Measurements from ENCODE around the gene DHRS7.

DHRS7 gene

GRCh38 chr14:60164712-60165546 is at the start of gene DHRS7:
Gene DHRS7, minus strand, starts transcription at chr14:60165398. Its CDS starts 89 bp downstream, at chr14:60165309.
- DNase-seq (ENCODE audit: low spot score): peak; percentile 90
- peak; percentile 78 for TF ChIP-seq CTCF (IDR thresholded peaks at IDR 0.05; ENCODE audit: borderline replicate concordance, control extremely low read depth, extremely low read depth, insufficient read depth, missing control alignments)
- in situ Hi-C loops (cut with MboI; ENCODE audit: low sequenced_read_pairs, unreplicated experiment): no loop called here

DNA sequence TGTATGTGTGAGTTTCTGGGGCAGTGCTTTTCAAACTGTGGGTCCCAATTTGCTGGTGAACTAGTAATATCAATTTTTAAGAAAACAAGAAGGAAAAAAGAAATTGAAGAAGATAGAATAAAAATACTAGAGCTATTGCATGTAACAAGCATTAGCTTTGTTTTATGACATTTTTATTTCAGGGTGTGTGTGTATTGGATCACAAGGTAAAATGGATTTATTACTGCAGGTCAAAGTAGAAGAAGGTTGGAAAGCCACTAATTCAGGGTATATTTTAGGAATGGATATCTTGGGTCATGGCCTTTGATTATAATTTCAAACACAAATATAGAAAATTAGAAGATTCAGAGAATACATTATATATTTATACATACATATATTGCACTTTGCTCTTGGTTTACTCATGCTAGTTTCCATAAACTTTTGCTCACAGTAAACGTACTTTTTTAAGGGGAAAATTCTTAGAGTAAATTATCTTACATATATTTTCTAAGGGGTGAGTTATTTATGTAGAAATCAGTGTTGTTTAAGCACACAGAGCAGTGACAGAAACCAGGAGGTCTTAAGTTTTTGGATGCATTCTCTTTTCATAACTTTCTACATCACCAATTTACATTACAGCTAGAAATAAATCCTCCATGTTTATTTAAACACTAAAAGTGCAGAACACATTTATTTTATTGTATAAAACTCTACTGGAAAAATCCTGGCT is 49.4 kb upstream of the DHRS7 start:
- in situ Hi-C loops (cut with MboI; ENCODE audit: low sequenced_read_pairs, unreplicated experiment): no loop called here
- DNase-seq (ENCODE audit: low spot score): no peak
- no peak for TF ChIP-seq CTCF (IDR thresholded peaks at IDR 0.05; ENCODE audit: borderline replicate concordance, control extremely low read depth, extremely low read depth, insufficient read depth, missing control alignments)

DNA sequence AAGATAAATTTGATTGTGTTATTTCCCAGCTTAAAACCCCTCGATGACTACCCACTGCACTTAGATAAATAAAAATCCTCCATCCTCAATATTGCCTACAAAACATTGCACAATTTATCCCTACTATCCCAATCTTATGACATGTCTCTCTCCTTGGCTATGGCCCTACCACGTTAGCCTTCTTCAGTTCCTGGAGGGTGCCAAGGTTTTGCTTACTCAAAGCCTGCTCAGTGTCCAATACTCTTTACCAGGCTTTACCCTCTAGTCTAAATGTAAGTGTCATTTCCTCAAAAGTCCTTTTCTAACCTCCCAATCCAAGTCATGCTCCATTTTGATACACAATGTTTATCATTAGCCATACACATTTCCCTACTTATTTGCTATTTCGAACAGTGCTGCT is 48.8 kb upstream of the DHRS7 start:
- TF ChIP-seq CTCF (IDR thresholded peaks at IDR 0.05; ENCODE audit: borderline replicate concordance, control extremely low read depth, extremely low read depth, insufficient read depth, missing control alignments): no peak

DNA sequence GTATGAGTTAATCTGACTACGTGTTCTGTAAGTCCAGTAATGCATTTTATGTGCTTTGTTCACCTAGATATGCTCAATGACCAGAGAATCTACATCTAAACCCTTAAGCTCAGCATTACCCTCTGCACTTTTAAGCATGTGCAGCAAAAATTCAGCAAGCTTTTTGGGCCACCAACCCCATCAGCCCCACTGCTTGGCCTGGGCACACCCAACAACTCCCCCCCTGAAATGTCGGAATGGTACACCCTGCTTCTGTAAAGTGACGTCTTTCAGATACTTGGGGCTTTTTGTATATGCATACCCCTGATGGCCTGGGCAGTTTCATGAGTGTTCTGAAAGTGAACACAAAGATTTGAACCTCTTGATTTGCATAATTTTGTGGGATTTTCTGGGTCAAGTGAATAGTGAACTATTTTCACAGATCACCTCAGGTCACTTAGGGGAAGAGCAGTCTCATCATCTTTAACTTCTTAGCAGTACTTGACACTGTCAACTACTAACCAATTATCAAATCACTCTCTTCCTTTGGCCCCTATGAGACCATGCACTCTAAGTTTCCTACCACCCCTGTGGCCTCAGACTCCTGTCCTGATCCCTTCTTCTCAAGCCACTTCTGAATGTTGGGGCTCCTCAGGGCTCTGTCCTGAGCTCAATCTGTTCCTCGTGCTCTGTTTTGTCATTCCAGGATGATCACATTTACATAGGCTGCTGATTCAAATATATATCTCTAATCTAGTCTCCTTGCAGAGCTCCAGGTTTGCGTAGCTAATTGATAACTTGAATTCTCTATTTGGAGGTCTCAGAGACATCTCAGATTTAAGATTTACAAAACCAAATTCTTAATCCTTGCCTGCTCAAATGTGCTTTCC is 47.5 kb upstream of the DHRS7 start:
- peak; percentile 41 for DNase-seq (ENCODE audit: low spot score)
- in situ Hi-C loops (cut with MboI; ENCODE audit: low sequenced_read_pairs, unreplicated experiment): no loop called here
- TF ChIP-seq CTCF (IDR thresholded peaks at IDR 0.05; ENCODE audit: borderline replicate concordance, control extremely low read depth, extremely low read depth, insufficient read depth, missing control alignments): no peak

More for the DNA sequence above, 48.8 kb upstream of the DHRS7 start:
- no peak for DNase-seq (ENCODE audit: low spot score)
- in situ Hi-C loops (cut with MboI; ENCODE audit: low sequenced_read_pairs, unreplicated experiment): no loop called here

DNA sequence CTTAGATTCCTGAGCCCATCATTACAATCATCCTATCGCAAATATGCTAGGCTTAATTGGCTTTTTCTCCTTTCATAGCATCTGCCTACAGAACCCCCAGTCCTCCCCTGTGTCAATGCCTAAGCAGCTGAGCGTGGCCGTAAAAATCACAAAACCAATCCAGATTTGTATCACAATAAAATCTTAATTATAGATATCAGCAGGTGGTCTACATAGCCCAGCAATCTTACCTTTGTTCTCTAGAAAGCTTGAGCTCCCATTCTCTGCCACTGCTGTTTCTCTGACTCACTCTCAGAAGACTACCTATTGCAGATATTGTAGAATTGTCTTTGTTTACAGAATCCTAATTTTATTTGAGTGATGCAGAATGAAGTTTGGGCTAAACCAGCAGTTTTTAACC is 46.0 kb upstream of the DHRS7 start:
- in situ Hi-C loops (cut with MboI; ENCODE audit: low sequenced_read_pairs, unreplicated experiment): no loop called here
- TF ChIP-seq CTCF (IDR thresholded peaks at IDR 0.05; ENCODE audit: borderline replicate concordance, control extremely low read depth, extremely low read depth, insufficient read depth, missing control alignments): no peak
- DNase-seq (ENCODE audit: low spot score): no peak

DNA sequence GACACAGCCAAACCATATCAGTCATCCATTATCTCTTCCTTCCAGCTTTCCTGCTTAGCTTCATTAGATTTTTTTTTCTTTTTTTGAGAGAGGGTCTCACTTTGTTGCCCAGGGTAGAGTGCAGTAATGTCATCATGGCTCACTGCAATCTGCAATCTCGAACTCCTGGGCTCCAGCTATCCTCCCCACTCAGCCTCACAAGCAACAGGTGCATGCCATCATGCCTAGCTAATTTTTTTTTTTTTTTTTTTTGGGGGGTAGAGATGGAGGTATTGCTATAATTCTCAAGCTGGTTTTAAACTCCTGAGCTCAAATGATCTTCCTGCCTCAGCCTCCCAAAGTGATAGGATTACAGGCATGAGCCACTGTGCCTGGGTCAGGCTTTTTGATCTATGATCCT is 45.5 kb upstream of the DHRS7 start:
- in situ Hi-C loops (cut with MboI; ENCODE audit: low sequenced_read_pairs, unreplicated experiment): no loop called here
- no peak for DNase-seq (ENCODE audit: low spot score)
- TF ChIP-seq CTCF (IDR thresholded peaks at IDR 0.05; ENCODE audit: borderline replicate concordance, control extremely low read depth, extremely low read depth, insufficient read depth, missing control alignments): no peak
